Activated CD8-positive, alpha-beta T cell treated with anti-CD3 and anti-CD28 coated beads for 36 hours (primary cell): Measurements from ENCODE around the gene APOL2. TPM values are rescaled to one million over a fixed set of nuclear protein-coding genes. Genes with fewer than 3 reads are reported as not detected.
A peak's percentile ranks its signal among the peaks of the same experiment; 100 is the strongest.

Experiments
- ATAC-seq: fragments of 200-7000 bp; cut with Tn5 transposase; one replicate; pipeline ENCODE4 v1.10.0; 2021; ENCODE audit warnings: mild to moderate bottlenecking, moderate library complexity
- CTCF ChIA-PET: fragments of 350-600 bp; sonication (Branson Sonifier 250); formaldehyde crosslinking; loops from one replicate; lab custom pipeline; 2021; ENCODE audit warnings: antibody characterized with exemption; lab: Charles Lee
- POLR2A ChIA-PET: fragments of 350-600 bp; sonication (Branson Sonifier 250); formaldehyde crosslinking; loops from one replicate; lab custom pipeline; 2021; ENCODE audit warnings: antibody characterized with exemption; lab: Charles Lee
- DNase-seq: peaks from one replicate; pipeline ENCODE4 v3.0.0-alpha.2; 2020
- H3K27ac Mint-ChIP-seq: one replicate; pipeline ENCODE4 v1.8.0; 2021; ENCODE audit warnings: mild to moderate bottlenecking, mixed read lengths
- H3K27me3 Mint-ChIP-seq: one replicate; pipeline ENCODE4 v1.8.0; 2021; ENCODE audit warnings: mixed read lengths
- H3K36me3 Mint-ChIP-seq: one replicate; pipeline ENCODE4 v1.8.0; 2021; ENCODE audit warnings: low read depth, mixed read lengths
- H3K4me1 Mint-ChIP-seq: one replicate; pipeline ENCODE4 v1.8.0; 2021; ENCODE audit warnings: low read depth, mixed read lengths
- H3K4me3 Mint-ChIP-seq: one replicate; pipeline ENCODE4 v1.8.0; 2021; ENCODE audit warnings: mild to moderate bottlenecking, moderate library complexity, mixed read lengths
- H3K9me3 Mint-ChIP-seq: one replicate; pipeline ENCODE4 v1.8.0; 2021; ENCODE audit warnings: mixed read lengths
- intact Hi-C: fragments of 100-400 bp; cut with micrococcal nuclease; formaldehyde crosslinking; loops from one replicate; pipeline ENCODE4 v1.10.0; 2022
- total RNA-seq, 2 experiments: library from RNA; stranded (reverse); gene quantifications; one replicate each; pipeline ENCODE4 v1.2.3, GENCODE V29; 2021
- TF ChIP-seq, protein P1 (sequence below): fragments of 200-600 bp; IDR thresholded peaks from one replicate; pipeline ENCODE4 v1.8.0; 2022; ENCODE audit warnings: antibody characterized with exemption, mild to moderate bottlenecking

APOL2 gene
- total RNA-seq, 2 experiments from 2014 or later: 45.4 to 49.7 TPM

DNA sequence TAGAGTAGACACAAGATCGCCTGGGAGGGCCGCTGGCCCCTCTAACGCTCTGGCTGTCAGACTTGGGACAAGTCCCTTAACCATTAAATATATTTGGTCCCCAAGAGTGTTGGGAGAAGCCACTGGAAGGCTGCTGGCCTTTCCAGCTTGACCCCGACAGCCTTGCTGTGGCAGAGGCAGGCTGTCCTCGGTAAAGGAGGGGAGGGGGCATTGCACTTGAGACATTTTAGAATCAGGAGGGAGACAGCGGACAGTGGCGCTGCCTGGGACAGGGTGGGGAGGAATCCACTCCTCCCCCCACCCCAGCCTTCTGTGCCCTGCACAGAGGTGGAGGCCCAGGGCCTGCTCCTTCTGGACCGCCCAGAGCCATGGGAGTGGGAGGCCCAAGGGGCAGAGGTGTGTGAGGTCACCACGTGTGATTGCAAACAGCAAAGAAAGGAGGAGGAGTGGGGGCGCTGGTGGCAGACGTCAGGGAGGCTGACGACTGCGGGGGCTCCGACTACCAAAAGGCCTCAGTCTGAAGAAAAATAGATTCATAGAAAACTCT lies 42.5 kb upstream of the APOL2 start:
- Mint-ChIP-seq H3K9me3 (no peaks in the 10 kb centered on the region), H3K36me3 (peaks cover 45% of the 10 kb centered on the region), H3K4me1 (peaks cover 13% of the 10 kb centered on the region), H3K27ac (no peak overlapping the region), H3K27me3 (no peaks in the 10 kb centered on the region), H3K4me3 (no peak overlapping the region)
- ChIA-PET CTCF (interaction anchor here (1.6 to 2.5 kb wide), 2 partner anchors 17 to 20 kb away, joined by 5 to 12 read pairs; no protein-coding TSS in a partner anchor), POLR2A (interaction anchor here (0.6 to 2.5 kb wide), 3 partner anchors 10 to 28 kb away, joined by 3 to 9 read pairs (median 3); no protein-coding TSS in a partner anchor)
- TF ChIP-seq, protein P1, sequence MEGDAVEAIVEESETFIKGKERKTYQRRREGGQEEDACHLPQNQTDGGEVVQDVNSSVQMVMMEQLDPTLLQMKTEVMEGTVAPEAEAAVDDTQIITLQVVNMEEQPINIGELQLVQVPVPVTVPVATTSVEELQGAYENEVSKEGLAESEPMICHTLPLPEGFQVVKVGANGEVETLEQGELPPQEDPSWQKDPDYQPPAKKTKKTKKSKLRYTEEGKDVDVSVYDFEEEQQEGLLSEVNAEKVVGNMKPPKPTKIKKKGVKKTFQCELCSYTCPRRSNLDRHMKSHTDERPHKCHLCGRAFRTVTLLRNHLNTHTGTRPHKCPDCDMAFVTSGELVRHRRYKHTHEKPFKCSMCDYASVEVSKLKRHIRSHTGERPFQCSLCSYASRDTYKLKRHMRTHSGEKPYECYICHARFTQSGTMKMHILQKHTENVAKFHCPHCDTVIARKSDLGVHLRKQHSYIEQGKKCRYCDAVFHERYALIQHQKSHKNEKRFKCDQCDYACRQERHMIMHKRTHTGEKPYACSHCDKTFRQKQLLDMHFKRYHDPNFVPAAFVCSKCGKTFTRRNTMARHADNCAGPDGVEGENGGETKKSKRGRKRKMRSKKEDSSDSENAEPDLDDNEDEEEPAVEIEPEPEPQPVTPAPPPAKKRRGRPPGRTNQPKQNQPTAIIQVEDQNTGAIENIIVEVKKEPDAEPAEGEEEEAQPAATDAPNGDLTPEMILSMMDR: no peak
- intact Hi-C loops: no loop called here
- ATAC-seq: no peak
- DNase-seq: no peak

DNA sequence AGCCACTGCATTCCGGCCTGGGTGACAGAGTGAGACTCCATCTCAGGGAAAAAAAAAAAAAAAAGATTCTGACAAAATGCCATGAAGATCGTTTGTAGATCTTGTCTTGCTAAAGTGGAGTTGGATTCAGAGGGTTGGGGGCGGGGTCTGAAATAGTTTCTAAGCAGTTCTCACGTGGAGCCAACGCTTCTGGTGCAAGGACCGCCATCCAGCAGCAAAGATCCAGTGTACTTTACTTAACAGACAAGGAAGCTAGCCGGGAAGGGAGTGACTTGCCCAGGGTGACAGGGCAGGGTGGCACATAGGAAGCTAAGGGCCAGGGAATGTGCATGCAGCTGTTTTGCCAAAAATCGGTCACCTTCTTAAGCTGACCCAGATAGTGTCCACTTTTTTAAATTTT lies 41.1 kb upstream of the APOL2 start:
- no peak for ATAC-seq
- peak overlapping the region; percentile 63 for H3K27ac Mint-ChIP-seq
- POLR2A ChIA-PET: interaction anchor here (0.6 to 2.5 kb wide), 6 partner anchors 8 to 89 kb away, joined by 3 to 9 read pairs (median 3); no protein-coding TSS in a partner anchor

DNA sequence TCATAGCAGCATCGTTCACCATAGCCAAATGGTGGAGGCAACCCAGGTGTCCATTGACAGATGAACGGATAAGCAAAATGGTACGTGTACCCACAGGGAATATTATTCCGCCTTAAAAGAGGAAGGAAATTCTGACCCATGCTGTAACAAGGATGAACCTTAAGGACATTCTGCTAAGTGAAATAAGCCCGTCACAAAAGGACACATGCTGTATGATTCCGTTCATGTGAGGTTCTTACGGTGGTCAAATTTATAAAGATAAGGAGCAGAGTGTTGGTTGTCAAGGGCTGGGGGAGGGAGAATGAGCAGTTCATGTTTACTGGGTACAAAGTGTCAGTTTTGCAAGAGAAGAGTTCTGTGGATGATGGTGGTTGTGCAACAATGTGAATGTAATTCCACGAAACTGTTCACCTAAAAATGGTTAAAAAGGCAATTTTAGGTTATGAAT lies 39.9 kb upstream of the APOL2 start:
- H3K4me1 Mint-ChIP-seq: peaks cover 22% of the 10 kb centered on the region
- H3K27ac Mint-ChIP-seq: no peak overlapping the region
- CTCF ChIA-PET: interaction anchor here (1.1 to 5.2 kb wide), 9 partner anchors 7 to 84 kb away, joined by 3 to 35 read pairs (median 11); partner anchors contain the start of gene APOL2
- no peak for DNase-seq
- peaks cover 30% of the 10 kb centered on the region for H3K36me3 Mint-ChIP-seq
- TF ChIP-seq, protein P1: no peak
- no peaks in the 10 kb centered on the region for H3K9me3 Mint-ChIP-seq
- intact Hi-C loops: no loop called here
- H3K27me3 Mint-ChIP-seq: no peaks in the 10 kb centered on the region
- H3K4me3 Mint-ChIP-seq: no peak overlapping the region
- no peak for ATAC-seq
- POLR2A ChIA-PET: interaction anchor here (1.0 to 2.1 kb wide), 3 partner anchors 16 to 53 kb away, joined by 4 to 6 read pairs (median 4); no protein-coding TSS in a partner anchor

More for the DNA sequence above, 41.1 kb upstream of the APOL2 start:
- Mint-ChIP-seq H3K9me3 (no peaks in the 10 kb centered on the region), H3K4me3 (no peak overlapping the region), H3K27me3 (no peaks in the 10 kb centered on the region), H3K4me1 (peaks cover 18% of the 10 kb centered on the region), H3K36me3 (peaks cover 34% of the 10 kb centered on the region)
- CTCF ChIA-PET: interaction anchor here (1.4 to 2.5 kb wide), 4 partner anchors 13 to 206 kb away, joined by 3 to 12 read pairs (median 6); no protein-coding TSS in a partner anchor
- intact Hi-C loops: no loop called here
- TF ChIP-seq, protein P1: no peak
- no peak for DNase-seq

DNA sequence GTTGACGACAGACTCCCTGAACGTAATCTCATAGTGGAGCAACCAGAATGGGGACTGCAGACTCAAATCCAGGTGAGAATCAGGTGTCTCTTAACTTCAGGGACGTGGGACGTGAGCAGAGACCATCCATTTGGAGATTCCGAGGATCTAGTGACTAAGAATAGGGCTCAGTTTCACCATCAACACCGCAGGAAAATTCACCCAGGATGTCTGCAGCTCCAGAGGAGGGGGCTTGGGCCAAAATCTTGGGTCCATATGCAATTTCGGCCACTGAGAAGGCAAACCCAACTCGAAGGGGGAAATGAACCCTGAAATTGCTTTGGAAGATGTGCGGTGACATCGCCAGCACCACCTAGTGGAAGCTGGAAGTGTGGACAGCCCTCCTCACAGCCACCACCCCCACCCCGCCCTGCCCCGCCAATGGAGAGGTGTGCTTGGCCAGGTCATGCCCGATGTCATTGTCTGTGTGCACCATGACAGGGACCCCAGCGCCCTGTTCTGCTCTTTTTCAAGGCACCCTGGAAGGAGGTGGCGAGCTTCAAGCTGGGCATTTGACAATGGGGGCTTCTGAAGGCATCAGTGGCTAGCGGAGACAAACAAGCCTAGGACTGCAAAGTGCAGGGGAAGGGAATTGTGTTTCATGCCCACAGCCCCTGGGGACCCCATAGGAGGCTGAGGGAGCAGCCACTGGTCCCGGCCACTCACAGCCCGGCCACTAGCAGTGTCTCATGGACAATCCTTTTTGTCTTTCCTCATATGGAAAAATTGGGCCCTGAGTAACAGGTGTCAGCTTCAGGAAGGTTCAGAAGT lies 38.4 kb upstream of the APOL2 start:
- peak; percentile 88 for ATAC-seq
- Mint-ChIP-seq H3K4me1 (peaks cover 24% of the 10 kb centered on the region), H3K27me3 (no peaks in the 10 kb centered on the region), H3K36me3 (peaks cover 22% of the 10 kb centered on the region), H3K27ac (peak overlapping the region; percentile 22), H3K4me3 (no peak overlapping the region), H3K9me3 (no peaks in the 10 kb centered on the region)
- ChIA-PET CTCF (interaction anchor here (0.7 to 5.2 kb wide), 27 partner anchors 8 to 233 kb away, joined by 3 to 35 read pairs (median 4); partner anchors contain the start of genes APOL2 and APOL3), POLR2A (interaction anchor here (0.7 to 2.3 kb wide), 13 partner anchors 9 to 220 kb away, joined by 3 to 15 read pairs (median 3); no protein-coding TSS in a partner anchor)
- intact Hi-C loops: no loop called here
- TF ChIP-seq, protein P1: peak; percentile 71
- DNase-seq: peak; percentile 83
